ENCODE measurements around the gene ZDHHC4. TPM values are rescaled to one million over a fixed set of nuclear protein-coding genes. Genes with fewer than 3 reads are reported as not detected.

Gene ZDHHC4
- total RNA-seq (2016; rRNA removed; fragmentation: Illumina TruSeq; extraction: Trizol) (65.4 and 83.2 TPM in 2 replicates), polyA plus RNA-seq (2011; rRNA removed) (164 and 188 TPM in 2 replicates), polyA minus RNA-seq (2011; rRNA and poly(A)+ RNA removed; ENCODE audit: low replicate concordance) (201 and 369 TPM in 2 replicates), Bru-seq, nascent RNA (percentile 73 among the genes with signal in this experiment), BruChase-seq, experiment 1, labeled RNA remaining after a 6-hour chase (percentile 81 among the genes with signal in this experiment), BruChase-seq, experiment 2, labeled RNA remaining after a 2-hour chase (percentile 76 among the genes with signal in this experiment)
- 226 and 246 TPM in 2 replicates for total RNA-seq (2016; cell fraction: cytosol; rRNA removed; fragmentation: Illumina TruSeq; extraction: Trizol; ENCODE audit: low read depth)
- 68.5 and 81.1 TPM in 2 replicates for total RNA-seq (2016; cell fraction: insoluble cytoplasmic fraction; rRNA removed; fragmentation: Illumina TruSeq; extraction: Trizol)
- total RNA-seq (2016; cell fraction: membrane; rRNA removed; fragmentation: Illumina TruSeq; extraction: Trizol), result 224 and 257 TPM in 2 replicates
- 64.6 and 66.3 TPM in 2 replicates for total RNA-seq (2016; cell fraction: nucleus; rRNA removed; fragmentation: Illumina TruSeq; extraction: Trizol)
- polyA plus RNA-seq (2011; cell fraction: cytosol; rRNA removed), result 211 and 259 TPM in 2 replicates
- 123 and 147 TPM in 2 replicates for polyA plus RNA-seq (2011; cell fraction: nucleus; rRNA removed)
- polyA plus RNA-seq (2012), result 113 and 117 TPM in 2 replicates
- 267 and 344 TPM in 2 replicates for polyA plus RNA-seq (2016; cell fraction: cytosol; fragmentation: Illumina TruSeq; extraction: Trizol; ENCODE audit: low read depth)
- polyA plus RNA-seq (2016; cell fraction: insoluble cytoplasmic fraction; fragmentation: Illumina TruSeq; extraction: Trizol; ENCODE audit: low read depth), result 67.4 and 79.0 TPM in 2 replicates
- polyA plus RNA-seq (2016; cell fraction: membrane; fragmentation: Illumina TruSeq; extraction: Trizol; ENCODE audit: low read depth), result 232 and 277 TPM in 2 replicates
- 95.8 and 95.9 TPM in 2 replicates for polyA plus RNA-seq (2016; cell fraction: nucleus; fragmentation: Illumina TruSeq; extraction: Trizol; ENCODE audit: insufficient read depth, low read depth)
- polyA minus RNA-seq (2011; cell fraction: cytosol; rRNA and poly(A)+ RNA removed), result 60.4 and 76.0 TPM in 2 replicates
- polyA minus RNA-seq (2011; cell fraction: nucleus; rRNA and poly(A)+ RNA removed), result 68.5 and 88.6 TPM in 2 replicates
- long read RNA-seq, experiment 1, transcript ZDHHC4-201 (8 exons, 1,259 nt), result minor isoform, 29 of 140 reads
- long read RNA-seq, experiment 1, transcript ZDHHC4-203 (9 exons, 1,461 nt), result minor isoform, 32 of 140 reads
- long read RNA-seq, experiment 1, transcript ZDHHC4-205 (8 exons, 1,552 nt), result major isoform, 35 of 140 reads
- long read RNA-seq, experiment 1, transcript ZDHHC4-202 (8 exons, 1,942 nt), result minor isoform, 17 of 140 reads
- long read RNA-seq, experiment 1, partial matches to known transcripts, result 11 of 140 reads
- long read RNA-seq, experiment 1, other reads (novel, unspliced or antisense), result 8 of 140 reads
- long read RNA-seq, experiment 2, transcript ZDHHC4-201 (8 exons, 1,259 nt), result minor isoform, 14 of 156 reads
- long read RNA-seq, experiment 2, transcript ZDHHC4-203 (9 exons, 1,461 nt), result minor isoform, 25 of 156 reads
- long read RNA-seq, experiment 2, transcript ZDHHC4-202 (8 exons, 1,942 nt), result minor isoform, 6 of 156 reads
- long read RNA-seq, experiment 2, transcript ZDHHC4-205 (8 exons, 1,552 nt), result major isoform, 45 of 156 reads
- long read RNA-seq, experiment 2, partial matches to known transcripts, result 41 of 156 reads
- long read RNA-seq, experiment 2, other reads (novel, unspliced or antisense), result 21 of 156 reads

GRCh38 chr7:6577369-6578113, at the start of gene ZDHHC4:
TSS of gene ZDHHC4 (plus strand) at chr7:6577454. CDS start at chr7:6580562, 3,108 bp downstream.
- Histone ChIP-seq H2AFZ (ENCODE audit: low read length) (no peak within 1 kb of the TSS), H3K9ac (ENCODE audit: insufficient read depth, low read depth, low read length) (peak within 1 kb of the TSS; percentile 97), H3K4me3 (replicated peaks in 1 of 3; ENCODE audit: insufficient read depth in 1 of 3, low read depth in 2 of 3, low read length in 3 of 3) (peak within 1 kb of the TSS; percentile 86 to 90 (median 87)), H4K20me1 (ENCODE audit: insufficient read depth, low read length) (no peaks in the 10 kb centered on the region), H3K9me3 (ENCODE audit: low read length) (no peaks in the 10 kb centered on the region), H3K79me2 (ENCODE audit: insufficient read depth, low read length) (peaks cover 17% of the 10 kb centered on the region), H3K27ac (ENCODE audit: extremely low read length, insufficient read depth, low read length) (peak within 1 kb of the TSS; percentile 98), H3K4me2 (ENCODE audit: low read depth, low read length) (peak within 1 kb of the TSS; percentile 97), H3K27me3 (ENCODE audit: control insufficient read depth in 1 of 2, insufficient read depth in 2 of 2, low read length in 2 of 2) (no peaks in the 10 kb centered on the region), H3K4me1 (ENCODE audit: insufficient read depth, low read length) (peaks cover 76% of the 10 kb centered on the region), H3K36me3 (replicated peaks in 1 of 2; ENCODE audit: control insufficient read depth in 1 of 2, insufficient read depth in 2 of 2, low read length in 2 of 2) (peaks cover 7 to 24% of the 10 kb centered on the region in 2 experiments)
- DNase-seq (ENCODE audit: low spot score) (peak; percentile 87), ATAC-seq (peak; percentile 84), FAIRE-seq (no peak)
- TSS peak; percentile 68 for BruUV-seq (replicated peaks)
- 0% methylated on average over 31 of the region's 51 CpGs for WGBS (ENCODE audit: low lambda C conversion rate)
- ChIA-PET CTCF (ENCODE audit: low intra/inter-chr PET ratio, low total read pairs) (no interaction called here), POLR2A (interaction anchor here (0.6 to 5.1 kb wide), 13 partner anchors 10 to 796 kb away, joined by 3 to 105 read pairs (median 3); partner anchors contain the start of genes DAGLB, INTS15 and RNF216)
- in situ Hi-C loops (cut with HindIII; ENCODE audit: extremely low pct_ligation_motif_present, low pct_unique_long_range_greater_than_20kb), result no loop called here
- intact Hi-C loops (cut with micrococcal nuclease; ENCODE audit: unreplicated experiment), result loop anchor here (2.0 kb wide), 1 partner anchor 13 kb away; the partner anchor contains the start of gene INTS15
- TF ChIP-seq ELF1 (CRISPR knock-in tag; IDR thresholded peaks at IDR 0.05) (peak; percentile 83), NFKBIZ (CRISPR knock-in tag; IDR thresholded peaks at IDR 0.05) (0 out of 2 replicates have a peak, but pooled peaks have one; percentile 31), ZNF253 (CRISPR knock-in tag; IDR thresholded peaks at IDR 0.05; ENCODE audit: borderline replicate concordance) (0 out of 2 replicates have a peak, but pooled peaks have one; percentile 42), PCBP1 (IDR thresholded peaks at IDR 0.05; ENCODE audit: borderline replicate concordance, low read depth, low read length) (0 out of 2 replicates have a peak, but pooled peaks have one; percentile 56), NR2F6 (IDR thresholded peaks at IDR 0.05) (no peak; the same call in none of the 2 replicates), NR2F6 (CRISPR knock-in tag; IDR thresholded peaks at IDR 0.05) (peak; percentile 84), GTF3A (CRISPR knock-in tag; conservative IDR thresholded peaks at IDR 0.05) (no peak), PITX1 (CRISPR knock-in tag; IDR thresholded peaks at IDR 0.05) (peak; percentile 55; the same call in 1 of the 2 replicates), ZNF615 (CRISPR knock-in tag; IDR thresholded peaks at IDR 0.05; ENCODE audit: borderline replicate concordance) (peak; percentile 92; the same call in 1 of the 2 replicates), HMGXB4 (CRISPR knock-in tag; IDR thresholded peaks at IDR 0.05; ENCODE audit: borderline replicate concordance in 1 of 2, low read depth in 1 of 2) (peak; percentile 59 to 73; a peak in 2 of 4 replicates), FOSL2 (CRISPR knock-in tag; IDR thresholded peaks at IDR 0.05) (peak; percentile 64), THRA (CRISPR knock-in tag; IDR thresholded peaks at IDR 0.05; ENCODE audit: borderline replicate concordance) (peak; percentile 75; the same call in 1 of the 2 replicates), ZKSCAN1 (IDR thresholded peaks at IDR 0.05; ENCODE audit: low read length) (no peak)
